GM20000 (cell line): ENCODE data around the gene IP6K3.

ENCODE experiments used
- DNase-seq: peaks from one replicate; pipeline ENCODE4 v3.0.0; 2012; ENCODE audit warnings: low spot score
- TF ChIP-seq, protein P1 (sequence below): IDR thresholded peaks from 2 replicates; pipeline ENCODE4 v1.5.1; 2012; ENCODE audit warnings: mild to moderate bottlenecking, control low read depth; ENCODE audit errors: extremely low read depth, missing control alignments

Gene IP6K3

DNA sequence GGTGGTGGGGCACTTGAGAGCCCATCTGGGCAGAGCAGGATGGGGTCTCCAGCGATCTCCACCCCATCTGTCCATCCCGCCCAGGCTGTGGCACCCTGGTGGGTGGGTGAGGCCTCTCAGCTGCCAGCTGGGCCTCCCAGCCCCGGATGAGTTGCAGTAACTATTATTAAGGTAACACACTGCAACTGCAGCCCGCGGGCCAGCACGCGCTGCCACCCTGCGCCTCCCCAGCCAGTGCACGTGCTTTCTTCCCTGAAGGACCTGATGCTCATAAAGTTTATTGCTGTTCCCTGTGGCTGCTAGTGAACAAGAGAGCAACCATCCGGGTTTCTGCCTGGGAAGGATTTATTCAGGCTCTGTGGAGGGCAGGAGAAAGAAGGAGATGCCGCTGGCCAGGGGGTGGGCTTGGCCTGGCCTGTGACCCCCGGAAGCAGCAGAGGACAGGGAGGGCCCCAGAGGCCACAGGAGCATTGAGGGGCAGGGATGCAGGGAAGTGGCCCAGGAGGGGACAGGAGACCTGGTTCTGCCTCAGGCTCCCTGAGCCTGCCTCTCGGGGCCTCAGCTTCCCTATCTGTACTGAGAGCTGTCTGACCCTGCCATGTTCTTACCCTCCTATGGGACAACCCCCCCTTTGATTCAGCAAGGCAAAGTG is 1.7 kb downstream of the IP6K3 start:
- no peak for DNase-seq
- TF ChIP-seq, protein P1, sequence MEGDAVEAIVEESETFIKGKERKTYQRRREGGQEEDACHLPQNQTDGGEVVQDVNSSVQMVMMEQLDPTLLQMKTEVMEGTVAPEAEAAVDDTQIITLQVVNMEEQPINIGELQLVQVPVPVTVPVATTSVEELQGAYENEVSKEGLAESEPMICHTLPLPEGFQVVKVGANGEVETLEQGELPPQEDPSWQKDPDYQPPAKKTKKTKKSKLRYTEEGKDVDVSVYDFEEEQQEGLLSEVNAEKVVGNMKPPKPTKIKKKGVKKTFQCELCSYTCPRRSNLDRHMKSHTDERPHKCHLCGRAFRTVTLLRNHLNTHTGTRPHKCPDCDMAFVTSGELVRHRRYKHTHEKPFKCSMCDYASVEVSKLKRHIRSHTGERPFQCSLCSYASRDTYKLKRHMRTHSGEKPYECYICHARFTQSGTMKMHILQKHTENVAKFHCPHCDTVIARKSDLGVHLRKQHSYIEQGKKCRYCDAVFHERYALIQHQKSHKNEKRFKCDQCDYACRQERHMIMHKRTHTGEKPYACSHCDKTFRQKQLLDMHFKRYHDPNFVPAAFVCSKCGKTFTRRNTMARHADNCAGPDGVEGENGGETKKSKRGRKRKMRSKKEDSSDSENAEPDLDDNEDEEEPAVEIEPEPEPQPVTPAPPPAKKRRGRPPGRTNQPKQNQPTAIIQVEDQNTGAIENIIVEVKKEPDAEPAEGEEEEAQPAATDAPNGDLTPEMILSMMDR, result no peak

DNA sequence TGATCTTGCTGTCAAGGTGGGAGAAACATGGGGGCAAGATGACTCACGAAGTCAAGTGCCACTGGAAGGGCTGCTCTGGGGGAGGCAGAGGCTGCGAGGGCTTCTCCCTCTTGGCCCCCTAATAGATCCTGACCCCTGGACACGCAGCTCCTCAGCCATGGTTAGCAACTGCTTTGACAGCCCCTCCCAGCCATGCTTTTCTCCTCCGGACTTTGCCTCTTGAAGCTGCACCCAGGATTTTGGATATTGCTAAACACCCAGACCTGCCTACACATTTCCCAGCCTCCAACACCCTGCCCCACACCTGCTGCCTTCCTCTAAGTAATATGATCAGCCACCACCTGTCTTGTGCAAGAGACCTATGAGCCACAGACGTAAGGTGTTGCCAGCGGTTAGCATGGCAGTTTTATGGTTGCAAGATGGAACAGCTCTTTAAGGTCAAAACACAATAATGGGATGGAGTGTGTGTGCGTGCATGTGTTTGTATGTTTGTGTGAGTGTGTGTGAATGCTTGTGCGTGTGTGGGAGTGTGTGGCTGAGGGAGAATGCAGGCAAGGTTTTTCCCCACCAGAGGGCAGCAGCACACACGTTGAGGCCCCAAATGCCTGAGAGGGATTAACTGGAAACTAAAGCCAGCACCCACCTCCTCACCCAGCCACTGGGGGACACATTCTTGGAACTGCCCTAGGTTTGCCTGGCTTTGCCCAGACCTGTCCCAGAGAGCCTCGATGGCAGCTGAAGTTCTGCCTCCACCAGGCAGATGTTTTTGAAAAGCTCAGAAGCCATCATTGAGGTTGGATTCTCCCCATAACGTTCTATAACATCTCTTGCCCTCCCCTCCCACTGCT is 2.5 kb downstream of the IP6K3 start:
- DNase-seq, result peak; percentile 85
- TF ChIP-seq, protein P1, result peak; percentile 90

DNA sequence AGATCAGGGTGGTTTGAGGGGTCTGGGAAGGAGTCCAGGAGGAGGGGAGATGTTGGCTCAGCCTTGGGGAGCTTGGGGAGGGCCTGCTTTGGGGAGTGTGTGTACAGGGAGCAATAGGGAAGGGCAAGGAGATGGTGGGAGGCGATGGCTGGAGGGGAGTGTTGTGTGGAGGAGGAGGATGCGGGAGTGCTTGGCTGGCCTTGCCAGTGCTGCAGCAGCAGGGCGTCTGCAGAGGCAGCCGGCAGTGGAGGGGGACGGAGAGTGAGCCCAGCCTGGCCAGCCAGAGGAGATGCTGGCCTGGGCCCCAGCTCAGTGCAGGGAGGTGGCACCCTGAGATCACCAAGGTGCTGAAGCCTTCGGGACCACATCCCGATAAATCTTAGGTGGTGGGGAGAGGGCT is 3.9 kb downstream of the IP6K3 start:
- TF ChIP-seq, protein P1, result no peak
- no peak for DNase-seq

DNA sequence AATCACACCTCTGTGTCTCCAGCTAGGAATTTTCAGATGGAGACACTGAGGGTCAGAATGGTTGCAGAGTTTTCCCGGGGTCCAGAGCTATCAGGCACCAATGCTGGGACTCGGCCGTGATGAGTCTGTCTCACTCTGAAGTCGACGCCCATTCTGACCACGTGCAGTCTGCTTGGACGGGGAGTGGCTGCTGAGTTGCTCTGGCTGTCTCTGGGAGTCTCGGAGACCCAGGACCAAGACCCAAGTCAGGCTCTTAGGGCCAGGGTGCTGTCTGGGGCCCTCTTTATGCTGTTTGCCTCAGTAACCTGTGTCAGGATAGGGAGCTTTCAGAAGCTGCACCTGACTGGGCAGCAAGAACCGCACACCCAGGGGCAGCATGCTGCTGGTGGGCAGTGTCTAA is 4.6 kb downstream of the IP6K3 start:
- DNase-seq, result no peak
- TF ChIP-seq, protein P1, result no peak

DNA sequence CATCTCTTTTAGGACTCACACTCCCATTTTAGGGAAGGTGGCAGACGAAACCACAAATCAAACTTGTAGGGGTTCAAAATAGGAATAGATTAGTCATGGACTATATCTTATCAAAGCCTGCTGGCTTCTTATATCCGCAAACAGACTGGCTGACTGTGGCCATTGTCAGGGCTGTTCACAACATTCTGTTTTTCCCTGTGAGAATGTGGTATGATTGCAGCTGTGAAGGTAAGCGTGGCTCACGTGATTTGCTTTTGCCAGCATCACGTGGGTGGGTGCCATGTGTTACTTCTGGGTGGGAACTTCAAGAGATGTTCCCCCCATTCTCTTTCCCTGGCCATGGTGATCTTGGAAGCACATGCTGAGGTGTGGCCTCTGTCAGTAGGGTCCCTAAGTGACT is 5.9 kb downstream of the IP6K3 start:
- TF ChIP-seq, protein P1, result no peak
- DNase-seq, result no peak

DNA sequence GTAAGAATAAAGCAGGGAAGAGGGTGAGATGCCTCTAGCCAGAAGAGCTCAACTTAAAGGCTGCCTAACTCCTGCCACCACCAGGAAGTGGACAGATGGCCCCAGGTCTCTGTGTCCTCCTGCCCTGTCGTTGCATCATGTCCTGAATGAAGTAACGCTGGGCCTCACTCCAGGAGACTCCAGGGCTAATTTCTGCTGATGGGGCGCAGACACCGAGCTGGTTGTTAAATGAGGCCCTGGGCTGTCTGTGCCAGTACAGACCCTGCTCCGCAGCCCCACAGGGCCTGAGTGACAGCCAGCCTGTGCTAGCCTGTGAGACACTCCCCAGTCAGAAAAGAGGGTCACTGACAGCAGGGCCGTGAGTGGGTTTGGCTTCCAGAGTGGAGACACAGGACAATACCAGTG is 6.5 kb downstream of the IP6K3 start:
- no peak for DNase-seq
- TF ChIP-seq, protein P1, result no peak

DNA sequence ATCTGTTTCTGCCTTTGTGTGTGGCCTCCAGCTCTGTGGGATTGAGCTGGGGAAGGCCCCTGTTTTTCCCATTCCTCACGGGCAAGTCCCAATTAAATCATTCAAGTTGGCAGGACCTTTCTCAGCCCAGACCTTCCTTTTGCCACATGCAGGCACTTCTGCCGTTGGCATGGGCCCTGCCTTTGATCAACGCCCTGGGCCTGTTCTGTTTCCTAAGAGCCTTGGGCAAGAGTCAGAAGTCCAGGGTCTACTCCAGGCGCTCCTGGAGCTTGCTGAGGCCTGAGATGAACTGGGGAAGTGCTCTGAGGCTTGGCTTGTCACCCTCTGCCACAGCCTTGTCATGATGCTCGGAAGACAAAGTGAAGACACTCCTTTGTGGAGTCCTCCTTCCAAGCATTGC is 7.1 kb downstream of the IP6K3 start:
- DNase-seq, result no peak
- TF ChIP-seq, protein P1, result no peak
